Epithelial cell of alveolus of lung (primary cell): ENCODE results near the gene YBX3. TPM values are rescaled to one million over a fixed set of nuclear protein-coding genes. Genes with fewer than 3 reads are reported as not detected.

ENCODE experiments used
- total RNA-seq: library from RNA; depleted of rRNA; stranded (reverse); fragments of >200 nt; gene quantifications from 2 replicates; pipeline ENCODE4 v1.2.1, GENCODE V29; 2015

YBX3 gene
- 170 and 176 TPM in 2 replicates for total RNA-seq

GRCh38 chr12:10722905-10723746 is at the start of gene YBX3:
TSS of gene YBX3 (minus strand) at chr12:10723323. CDS start at chr12:10723111, 212 bp downstream.

GRCh38 chr12:10673659-10674384 is 49.3 kb downstream of the YBX3 start, which contains the start of gene STYK1:
TSS of gene STYK1 (minus strand) at chr12:10674052. CDS start at chr12:10634618, 39,434 bp downstream.

Other genes with a start within 250 kb of the YBX3 start
- 0.78 and 1.3 TPM in 2 replicates for gene EIF2S3B, start 217.4 kb downstream of the YBX3 start, total RNA-seq
- 31.0 and 44.9 TPM in 2 replicates for gene MAGOHB, start 109.7 kb downstream of the YBX3 start, total RNA-seq
- gene STYK1, start 49.3 kb downstream of the YBX3 start, total RNA-seq = 2.3 TPM in 1 of 2 replicates, not detected in the other
- not detected in 2 replicates for gene TAS2R7, start 79.3 kb upstream of the YBX3 start, total RNA-seq
- 0.08 TPM in 1 of 2 replicates, not detected in the other for gene TAS2R8, start 84.0 kb upstream of the YBX3 start, total RNA-seq
- not detected in 2 replicates for gene TAS2R9, start 86.8 kb upstream of the YBX3 start, total RNA-seq
- gene TAS2R10, start 103.0 kb upstream of the YBX3 start, total RNA-seq = 0.40 TPM in 1 of 2 replicates, not detected in the other
- 0.64 and 1.3 TPM in 2 replicates for gene PRR4, start 126.2 kb upstream of the YBX3 start, total RNA-seq
- 2.7 and 4.9 TPM in 2 replicates for gene PRH1, start 160.9 kb upstream of the YBX3 start, total RNA-seq
- gene TAS2R13, start 186.2 kb upstream of the YBX3 start, total RNA-seq = under 0.01 and 2.8 TPM in 2 replicates
- gene PRH2, start 205.9 kb upstream of the YBX3 start, total RNA-seq = 0.13 and 0.48 TPM in 2 replicates
- gene TAS2R14, start 215.9 kb upstream of the YBX3 start, total RNA-seq = 0.56 and 1.9 TPM in 2 replicates